ENCODE results near the gene CEMIP. TPM values are rescaled to one million over a fixed set of nuclear protein-coding genes. Genes with fewer than 3 reads are reported as not detected.
A peak's percentile ranks its signal among the peaks of the same experiment; 100 is the strongest.

CEMIP gene
- total RNA-seq, 1 donor from 2014 or later = 9.9 TPM

DNA sequence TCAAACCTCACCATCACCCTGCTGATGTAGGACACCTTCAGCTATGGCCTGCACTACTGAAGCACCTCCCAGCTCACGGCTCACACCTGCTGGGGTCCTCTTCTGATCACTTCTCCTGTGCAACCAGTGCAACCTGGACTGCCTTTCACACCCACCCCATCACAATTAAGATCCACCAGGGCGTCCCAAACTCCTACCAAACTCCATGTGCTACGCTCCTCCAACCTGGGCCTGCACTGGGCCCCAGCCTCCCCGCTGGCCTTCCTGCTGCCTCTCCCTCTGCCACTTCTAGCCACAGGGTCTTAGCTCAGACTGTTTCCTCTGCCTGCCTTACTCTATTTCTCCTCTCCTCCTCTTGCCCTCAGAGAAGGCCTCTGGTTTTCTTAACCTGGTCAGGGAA, 197.7 kb downstream of the CEMIP start:
- intact Hi-C loops (cut with DNase I) = loop anchor here (10.0 kb wide), 1 partner anchor 522 kb away; no protein-coding TSS in a partner anchor
- DNase-seq (ENCODE audit: low spot score) = no peak

DNA sequence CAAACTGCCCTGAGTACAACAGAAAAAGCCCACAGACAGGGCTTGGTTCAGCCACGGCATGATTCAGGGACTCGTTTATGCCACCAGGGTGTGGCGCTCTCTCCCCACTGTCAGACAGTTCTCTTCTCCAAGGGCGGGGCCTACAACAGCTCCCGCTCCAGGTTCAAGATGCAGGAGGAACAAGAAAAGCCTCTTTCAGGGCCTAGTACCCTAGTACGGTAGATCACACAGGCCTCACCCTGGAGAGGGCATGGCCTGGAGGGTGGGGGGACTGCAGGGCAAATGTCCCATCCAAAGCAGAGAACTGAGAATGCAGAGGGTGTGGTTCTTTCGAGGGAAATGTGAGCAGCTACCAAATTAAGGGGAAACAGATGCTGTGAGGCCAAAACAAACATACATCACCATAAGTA, 198.5 kb downstream of the CEMIP start:
- ATAC-seq (peak; percentile 87), DNase-seq (ENCODE audit: low spot score) (peak; percentile 83)
- intact Hi-C loops (cut with DNase I) = loop anchor here (10.0 kb wide), 1 partner anchor 523 kb away; no protein-coding TSS in a partner anchor

More for the DNA sequence above, 197.7 kb downstream of the CEMIP start:
- ATAC-seq = peak; percentile 7

DNA sequence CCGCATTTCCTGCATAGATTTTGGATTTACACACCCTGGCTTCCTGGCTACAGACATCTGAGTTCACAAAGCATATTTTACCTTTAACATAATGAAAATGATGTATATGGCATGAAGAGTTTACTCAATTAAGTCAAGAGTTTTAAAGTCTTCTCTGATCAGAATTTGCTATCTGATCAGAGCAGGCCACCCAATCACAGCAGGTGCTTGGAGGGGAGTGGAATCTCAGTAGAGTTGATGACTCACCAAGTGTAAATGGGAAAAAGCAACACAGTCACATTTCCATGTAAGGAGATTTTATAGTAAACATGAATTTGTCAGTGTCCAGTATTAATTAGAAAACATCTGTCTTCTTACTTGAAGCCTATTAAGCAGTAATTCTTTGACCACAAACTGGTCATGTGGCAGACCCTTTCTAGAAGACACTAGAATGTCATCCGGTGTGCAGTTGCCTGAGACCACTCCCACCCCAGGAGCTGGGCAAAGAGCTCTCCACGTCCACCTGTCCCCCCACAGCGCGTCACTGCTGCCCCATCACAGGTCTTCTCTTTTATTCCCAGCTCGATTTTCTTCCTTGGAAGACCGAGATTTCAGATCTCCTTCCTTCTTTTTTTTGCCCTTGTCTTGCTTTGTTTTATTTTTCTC, 199.6 kb downstream of the CEMIP start:
- intact Hi-C loops (cut with DNase I) = loop anchor here (10.0 kb wide), 1 partner anchor 524 kb away; no protein-coding TSS in a partner anchor
- DNase-seq (ENCODE audit: low spot score) = no peak
- ATAC-seq = no peak

DNA sequence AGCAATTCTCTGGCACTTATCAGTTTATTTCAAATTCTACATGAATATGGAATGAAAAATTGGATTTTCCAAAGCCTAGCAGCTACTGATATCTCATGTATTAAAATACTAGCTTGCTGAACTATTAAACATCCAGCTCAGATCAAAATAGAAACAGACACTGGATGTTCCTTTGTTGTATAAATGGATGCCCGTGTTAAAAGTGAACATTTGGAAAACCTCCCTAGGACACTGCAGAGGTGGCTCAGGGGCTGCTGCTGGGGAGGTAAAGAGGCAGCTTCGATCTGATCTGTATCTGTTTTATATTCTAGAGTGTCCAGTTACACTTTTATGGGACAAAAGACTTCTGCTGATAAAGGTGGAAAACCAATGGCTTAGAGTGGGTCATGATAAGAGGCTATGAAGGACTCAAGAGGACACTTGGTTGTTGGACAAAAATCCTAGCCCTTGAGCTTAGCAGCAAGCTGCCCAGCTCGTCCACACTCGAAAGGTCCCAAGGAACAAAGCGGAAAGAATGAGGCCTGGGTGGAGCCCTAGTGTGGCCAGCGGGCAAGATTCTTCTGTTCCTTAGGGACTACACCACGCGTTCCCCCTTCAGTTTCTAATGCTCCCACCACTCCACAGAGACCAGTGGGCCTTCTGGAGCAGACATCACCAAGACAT, 200.5 kb downstream of the CEMIP start:
- DNase-seq (ENCODE audit: low spot score) (no peak), ATAC-seq (no peak)
- intact Hi-C loops (cut with DNase I) = loop anchor here (10.0 kb wide), 1 partner anchor 525 kb away; no protein-coding TSS in a partner anchor

- DNase-seq (ENCODE audit: low spot score) = no peak
- intact Hi-C loops (cut with DNase I) = no loop called here
These were observed 203.0 kb downstream of the CEMIP start for GRCh38 chr15:80982205-80982604.

GRCh38 chr15:80982839-80983238, 203.7 kb downstream of the CEMIP start:
- DNase-seq (ENCODE audit: low spot score) (no peak), ATAC-seq (no peak)
- intact Hi-C loops (cut with DNase I) = no loop called here

More at GRCh38 chr15:80982205-80982604, 203.0 kb downstream of the CEMIP start:
- no peak for ATAC-seq

DNA sequence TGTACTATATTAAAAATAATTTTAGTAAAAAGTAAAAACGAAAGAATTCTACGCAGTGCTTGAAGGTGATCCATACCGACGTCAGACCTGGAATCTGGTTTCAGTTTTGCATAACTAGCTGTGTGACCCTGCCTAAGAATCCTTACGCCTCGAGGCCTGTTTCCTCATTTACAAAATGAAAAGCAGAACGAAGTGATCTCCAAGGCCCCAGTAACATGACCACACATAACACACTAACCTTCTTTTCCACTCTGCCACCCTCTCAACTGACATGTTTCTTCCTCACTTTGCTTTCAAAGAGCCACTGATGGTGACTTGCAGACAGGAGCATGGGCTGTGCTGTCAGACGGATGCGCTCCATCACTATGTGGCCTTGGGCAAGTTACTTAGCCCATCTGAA, 205.7 kb downstream of the CEMIP start:
- no peak for ATAC-seq
- no peak for DNase-seq (ENCODE audit: low spot score)
- intact Hi-C loops (cut with DNase I) = no loop called here

DNA sequence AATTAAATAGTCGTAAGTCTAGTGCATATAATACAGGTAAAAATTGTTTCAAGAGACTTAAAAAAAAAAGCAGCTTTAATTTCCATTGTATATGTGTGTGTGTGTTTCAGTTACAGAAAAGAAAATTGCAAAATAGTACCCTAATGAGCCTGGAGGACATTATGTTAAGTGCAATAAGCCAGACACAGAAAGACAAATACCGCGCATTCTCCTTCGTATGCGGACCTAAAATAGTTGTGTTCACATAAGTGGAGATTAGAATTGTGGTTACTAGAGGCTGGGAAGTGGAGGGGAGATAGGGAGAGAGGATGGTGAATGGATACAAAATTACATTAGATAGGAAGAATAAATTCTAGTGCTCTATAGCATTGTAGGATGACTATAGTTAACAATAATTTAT, 206.8 kb downstream of the CEMIP start:
- intact Hi-C loops (cut with DNase I) = no loop called here
- no peak for ATAC-seq
- no peak for DNase-seq (ENCODE audit: low spot score)

DNA sequence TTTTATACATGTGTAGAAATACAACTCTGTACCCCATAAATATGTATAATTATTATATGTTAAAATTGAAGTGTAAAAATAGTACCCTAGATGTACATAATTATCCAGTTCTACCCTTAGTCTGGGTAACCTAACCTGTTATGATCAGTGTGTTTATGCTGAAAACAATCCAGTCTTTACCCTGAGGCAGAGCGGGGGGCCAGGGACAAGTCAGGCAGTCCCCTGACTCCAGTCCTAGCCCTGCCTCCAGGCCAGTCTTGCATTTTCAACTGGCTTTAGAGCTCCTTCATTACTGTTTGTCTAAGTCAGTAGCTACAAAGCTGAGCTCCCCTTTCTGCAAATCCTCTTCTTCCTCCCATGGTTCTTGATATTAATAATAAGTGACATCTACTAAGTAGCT, 207.3 kb downstream of the CEMIP start:
- intact Hi-C loops (cut with DNase I) = no loop called here
- no peak for DNase-seq (ENCODE audit: low spot score)
- no peak for ATAC-seq

GRCh38 chr15:80988148-80988796, 209.1 kb downstream of the CEMIP start:
- no peak for DNase-seq (ENCODE audit: low spot score)
- no peak for ATAC-seq
- intact Hi-C loops (cut with DNase I) = no loop called here

- intact Hi-C loops (cut with DNase I) = no loop called here
- ATAC-seq (no peak), DNase-seq (ENCODE audit: low spot score) (no peak)
These were observed 209.9 kb downstream of the CEMIP start for GRCh38 chr15:80989081-80989517.

- intact Hi-C loops (cut with DNase I) = no loop called here
- ATAC-seq (peak; percentile 97), DNase-seq (ENCODE audit: low spot score) (peak; percentile 100)
These were observed 210.6 kb downstream of the CEMIP start, which contains the start of gene MESD for GRCh38 chr15:80989518-80990478. TSS of gene MESD (minus strand) at chr15:80989819. CDS start at chr15:80989791, 28 bp downstream.

DNA sequence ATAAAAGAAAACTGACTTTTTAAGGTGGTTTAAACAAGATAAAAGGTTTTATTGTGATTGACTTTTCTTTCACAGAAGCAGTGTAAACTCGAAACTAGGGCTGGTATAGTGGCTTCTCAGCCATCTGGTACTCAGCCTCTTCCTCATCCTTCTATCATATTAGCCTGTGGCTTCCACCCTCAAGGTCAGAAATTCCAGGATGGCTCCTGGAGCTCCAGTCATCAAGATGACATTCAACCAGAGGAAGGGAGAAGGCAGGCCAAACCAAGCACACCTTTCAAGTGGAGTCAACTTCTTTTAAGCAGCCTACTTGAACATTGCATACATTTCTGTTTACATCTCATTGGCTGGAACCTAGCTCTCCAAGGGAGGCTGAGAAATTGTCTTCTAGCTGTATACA, 211.8 kb downstream of the CEMIP start:
- ATAC-seq = no peak
- intact Hi-C loops (cut with DNase I) = no loop called here
- no peak for DNase-seq (ENCODE audit: low spot score)

DNA sequence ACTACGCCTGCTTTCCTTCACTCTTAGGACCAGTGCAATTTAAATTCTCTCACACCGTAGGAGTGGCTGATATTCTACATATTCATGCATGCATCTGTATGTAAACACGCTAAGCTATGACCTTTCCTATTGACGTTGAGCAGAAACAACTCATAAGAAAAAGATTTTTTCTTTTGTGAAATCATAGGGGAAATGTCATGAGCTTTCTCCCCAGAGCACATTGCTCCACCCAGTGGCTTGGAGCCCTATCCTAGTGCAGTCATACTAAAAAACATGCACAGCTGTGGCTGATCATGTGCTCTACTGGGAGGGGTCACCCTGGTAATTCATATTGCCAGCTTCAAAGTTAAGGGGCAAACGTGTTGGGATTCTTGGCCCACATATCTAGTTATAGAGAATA, 212.3 kb downstream of the CEMIP start:
- intact Hi-C loops (cut with DNase I) = no loop called here
- peak; percentile 79 for DNase-seq (ENCODE audit: low spot score)
- ATAC-seq = peak; percentile 81

DNA sequence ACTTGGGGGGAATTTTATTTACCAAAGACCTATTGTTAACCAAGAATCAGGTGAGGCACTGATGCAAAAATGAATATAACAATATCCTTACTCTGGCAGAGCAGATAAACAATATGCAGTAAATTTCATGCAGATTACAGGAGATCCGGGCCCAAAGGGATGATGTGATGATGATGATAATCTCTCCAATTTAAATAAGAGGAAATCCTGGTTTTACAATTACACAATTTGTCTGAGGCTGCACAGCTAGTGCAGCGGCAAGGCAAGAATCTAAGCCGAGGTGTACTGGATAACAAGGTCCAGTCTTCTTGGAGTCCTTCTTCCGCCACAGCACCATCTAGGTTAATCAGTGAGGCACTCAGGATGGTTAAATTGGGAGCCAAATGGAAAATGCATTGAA, 212.8 kb downstream of the CEMIP start:
- DNase-seq (ENCODE audit: low spot score) (no peak), ATAC-seq (no peak)
- intact Hi-C loops (cut with DNase I) = no loop called here

- ATAC-seq (no peak), DNase-seq (ENCODE audit: low spot score) (no peak)
- intact Hi-C loops (cut with DNase I) = no loop called here
These were observed 213.3 kb downstream of the CEMIP start for GRCh38 chr15:80992441-80992840.

DNA sequence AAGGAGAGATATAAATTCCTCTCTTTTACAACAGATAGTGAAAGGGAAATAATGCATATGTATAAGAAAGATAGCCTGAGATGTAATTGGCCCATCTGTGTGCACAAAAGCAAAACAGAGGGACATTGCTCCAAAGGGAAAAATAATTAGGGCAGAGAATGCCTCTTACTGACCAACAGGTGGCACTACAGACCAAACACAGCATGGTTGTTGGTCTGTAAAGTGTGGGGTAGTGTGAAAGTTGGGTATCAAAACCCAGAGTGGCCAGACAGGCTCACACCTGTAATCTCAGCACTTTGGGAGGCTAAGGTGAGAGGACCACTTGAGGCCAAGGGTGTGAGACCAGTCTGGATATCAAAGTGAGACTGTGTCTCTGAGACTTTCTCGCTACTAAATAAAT, 217.1 kb downstream of the CEMIP start:
- no peak for DNase-seq (ENCODE audit: low spot score)
- intact Hi-C loops (cut with DNase I) = no loop called here
- no peak for ATAC-seq

DNA sequence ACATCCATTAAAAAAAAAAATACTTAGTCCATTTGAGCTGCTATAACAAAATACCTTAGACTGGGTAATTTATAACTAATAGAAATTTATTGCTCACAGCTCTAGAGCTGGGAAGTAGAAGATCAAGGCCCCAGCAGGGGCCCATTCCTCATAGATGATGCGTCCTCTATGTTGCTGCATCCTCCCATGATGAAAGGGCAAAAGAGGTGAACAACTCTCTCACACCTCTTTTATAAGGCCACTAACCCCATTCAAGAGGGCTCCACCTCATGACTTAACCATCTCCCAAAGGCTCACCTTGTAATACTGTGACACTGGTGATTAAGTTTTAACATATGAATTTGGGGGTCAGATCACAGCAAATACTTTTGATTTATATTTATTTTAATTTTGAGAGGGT, 218.5 kb downstream of the CEMIP start:
- intact Hi-C loops (cut with DNase I) = no loop called here
- ATAC-seq = no peak
- no peak for DNase-seq (ENCODE audit: low spot score)

DNA sequence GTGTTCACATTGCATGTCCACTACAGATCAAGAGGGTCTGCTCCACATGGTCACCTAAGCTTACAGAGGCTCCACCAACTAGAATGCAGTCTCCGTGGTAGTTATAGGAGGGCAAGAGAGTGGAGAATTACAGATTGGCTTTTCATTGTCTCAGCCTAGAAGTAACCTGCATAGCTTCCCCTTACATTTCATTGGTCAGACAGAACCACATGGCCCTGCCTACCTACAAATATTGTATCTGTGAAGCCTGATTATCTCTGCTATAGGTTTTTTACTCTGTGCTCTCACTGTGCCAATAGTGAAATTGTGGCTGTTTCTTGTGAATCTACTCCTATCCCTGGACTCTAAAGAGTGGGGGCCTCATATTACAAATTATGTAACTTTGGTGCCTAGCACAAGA, 219.1 kb downstream of the CEMIP start:
- intact Hi-C loops (cut with DNase I) = no loop called here
- DNase-seq (ENCODE audit: low spot score) (no peak), ATAC-seq (no peak)
